ENCODE results near the gene PER1. TPM values are rescaled to one million over a fixed set of nuclear protein-coding genes. Genes with fewer than 3 reads are reported as not detected.

PER1 gene
- total and polyA plus RNA-seq, 2 of the 4 experiments (the other 2 are of a cell fraction): 3.4 to 10.5 TPM

- Histone ChIP-seq H2AFZ (replicated peaks; ENCODE audit: low read length, poor library complexity) (peak overlapping the region; percentile 88), H3K56ac (ENCODE audit: extremely low read depth, insufficient read depth, low read length) (no peak overlapping the region), H2BK15ac (ENCODE audit: low read depth, low read length) (no peak overlapping the region), H3K9me1 (ENCODE audit: insufficient read depth, low read length) (peaks cover 9% of the 10 kb centered on the region), H3K23ac (ENCODE audit: low read depth, low read length) (no peak overlapping the region), H3K36me3 (ENCODE audit: control insufficient read depth, insufficient read depth, low read length) (no peaks in the 10 kb centered on the region), H2AK5ac (ENCODE audit: low read depth, low read length) (no peak overlapping the region), H3K27me3 (ENCODE audit: control insufficient read depth, insufficient read depth, low read length) (peaks cover 5% of the 10 kb centered on the region; the same call in 1 of the 2 replicates), H4K20me1 (ENCODE audit: insufficient read depth, low read length) (peaks cover 24% of the 10 kb centered on the region), H3K4me3 (ENCODE audit: insufficient read depth, low read depth, low read length) (peak overlapping the region; percentile 73), H3K9ac (ENCODE audit: low read depth, low read length) (no peak overlapping the region), H3K9me3 (ENCODE audit: control insufficient read depth, insufficient read depth, low read length) (no peaks in the 10 kb centered on the region), H3K14ac (replicated peaks; ENCODE audit: low read depth, low read length) (no peak overlapping the region), H4K8ac (ENCODE audit: low read depth in 2 of 2, low read length in 2 of 2) (no peak overlapping the region), H4K91ac (ENCODE audit: insufficient read depth, low read depth, low read length) (no peak overlapping the region), H4K5ac (ENCODE audit: low read depth, low read length) (no peak overlapping the region), H3K27ac (ENCODE audit: insufficient read depth, low read length) (no peak overlapping the region), H2BK20ac (ENCODE audit: low read depth, low read length) (no peak overlapping the region), H2AK9ac (replicated peaks; ENCODE audit: low read depth, low read length, poor library complexity) (peak overlapping the region; percentile 66), H3K4me2 (ENCODE audit: low read depth, low read length) (peak overlapping the region; percentile 86; the same call in 1 of the 2 replicates), H2BK120ac (ENCODE audit: low read depth, low read length) (no peak overlapping the region), H2BK5ac (ENCODE audit: low read depth, low read length, poor library complexity, severe bottlenecking) (no peak overlapping the region), H3K4ac (ENCODE audit: low read depth, low read length) (no peak overlapping the region), H3K4me1 (ENCODE audit: control insufficient read depth, insufficient read depth, low read length) (peaks cover 14% of the 10 kb centered on the region), H3K79me1 (ENCODE audit: low read depth in 1 of 2, low read length in 2 of 2) (no peaks in the 10 kb centered on the region; a peak in 1 of 4 replicates), H3K18ac (ENCODE audit: low read depth, low read length) (no peak overlapping the region)
- 0% methylated on average over 13 of the region's 25 CpGs; no CpG with 5 or more reads in 1 of the 2 experiments for WGBS, 2 experiments (ENCODE audit: extremely low coverage in 2 of 2, insufficient read length in 1 of 2)
- dilution Hi-C loops (cut with HindIII; ENCODE audit: low sequenced_read_pairs, unreplicated experiment): loop anchor here (25.0 kb wide), 1 partner anchor 116 kb away; the partner anchor contains the start of genes CTC1 and PFAS
- ChIA-PET POLR2A (ENCODE audit: unreplicated experiment) (no interaction called here), CTCF (interaction anchor here (1.0 kb wide), 1 partner anchor 102 kb away, joined by 4 read pairs; no protein-coding TSS in a partner anchor)
- in situ Hi-C loops (cut with MboI; ENCODE audit: low sequenced_read_pairs): loop anchor here (5.0 kb wide), 1 partner anchor 101 kb away; no protein-coding TSS in a partner anchor
- ATAC-seq (ENCODE audit: low read depth): no peak
- DNase-seq: no peak
- BruUV-seq (replicated peaks): no TSS peak
- intact Hi-C loops (cut with micrococcal nuclease): no loop called here
- TF ChIP-seq MAFK (IDR thresholded peaks at IDR 0.05; ENCODE audit: low read depth, low read length): no peak
- no peak for TF ChIP-seq RFX5 (IDR thresholded peaks at IDR 0.05; ENCODE audit: low read depth, low read length)
- no peak for TF ChIP-seq SMC3 (IDR thresholded peaks at IDR 0.05; ENCODE audit: low read depth, low read length)
- no peak for TF ChIP-seq MXI1 (IDR thresholded peaks at IDR 0.05; ENCODE audit: borderline replicate concordance, low read depth, low read length)
- no peak for TF ChIP-seq RAD21 (IDR thresholded peaks at IDR 0.05; ENCODE audit: low read length)
- no peak for TF ChIP-seq CEBPB (IDR thresholded peaks at IDR 0.05; ENCODE audit: low read depth, low read length)
- TF ChIP-seq BHLHE40 (IDR thresholded peaks at IDR 0.05; ENCODE audit: low read depth, low read length): no peak
- no peak for TF ChIP-seq FOS (IDR thresholded peaks at IDR 0.05; ENCODE audit: low read depth, low read length)
- TF ChIP-seq ELK1 (IDR thresholded peaks at IDR 0.05; ENCODE audit: borderline replicate concordance, low read depth, low read length): no peak
- TF ChIP-seq CHD1 (IDR thresholded peaks at IDR 0.05; ENCODE audit: low read depth, low read length): no peak
- TF ChIP-seq USF2 (IDR thresholded peaks at IDR 0.05; ENCODE audit: low read depth, low read length): no peak
- no peak for TF ChIP-seq MAZ (IDR thresholded peaks at IDR 0.05; ENCODE audit: borderline replicate concordance, low read depth, low read length)
- no peak for TF ChIP-seq RCOR1 (IDR thresholded peaks at IDR 0.05; ENCODE audit: insufficient replicate concordance, low read length)
- TF ChIP-seq NFE2L2 (IDR thresholded peaks at IDR 0.05; ENCODE audit: low read depth, low read length): no peak
- TF ChIP-seq CTCF (conservative IDR thresholded peaks at IDR 0.05; ENCODE audit: low read depth, low read length): no peak
- TF ChIP-seq POLR2A (IDR thresholded peaks at IDR 0.05; ENCODE audit: low read depth, low read length): no peak
These were observed 30.9 kb downstream of the PER1 start for GRCh38 chr17:8121407-8121680.

Measured in IMR-90 (cell line).